Measurements from ENCODE around the gene LILRB5.
"Not testable (repeated sequence)": the region's sequence is repeated elsewhere in the genome, so short reads cannot be mapped to it uniquely, and the experiment has no call there.

Gene LILRB5

DNA sequence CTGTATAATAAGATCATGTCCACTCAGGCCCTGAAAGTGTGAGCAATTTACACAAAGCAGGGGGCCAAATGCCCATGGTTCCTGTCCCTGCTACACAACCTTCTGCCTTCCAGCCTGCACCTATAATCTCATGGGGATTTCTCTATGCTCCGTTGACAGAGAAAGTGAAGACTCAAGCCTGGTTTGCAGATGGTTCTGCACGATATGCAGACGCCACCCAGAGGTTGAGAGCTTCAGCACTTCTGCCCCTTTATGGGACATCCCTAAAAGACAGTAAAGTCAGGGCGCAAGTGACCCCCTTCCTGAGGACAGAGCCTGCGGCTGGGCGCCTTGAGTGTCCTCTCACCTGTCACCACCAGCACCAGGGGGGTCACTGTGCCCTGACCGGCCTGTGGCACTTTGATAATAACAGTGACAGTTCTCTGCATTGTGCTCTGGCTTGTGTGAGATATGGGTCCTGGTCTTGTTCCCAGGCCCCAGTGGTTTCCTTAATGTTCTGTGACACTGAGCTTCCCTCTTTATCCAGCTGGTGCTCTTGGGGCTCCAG lies 40.8 kb upstream of the LILRB5 start:
- Histone ChIP-seq H4K20me1 (ENCODE audit: low read depth, low read length) (no peaks in the 10 kb centered on the region), H3K27ac (ENCODE audit: low read depth, low read length) (no peak overlapping the region), H3K9me2 (replicated peaks; ENCODE audit: insufficient read depth, low read length) (no peaks in the 10 kb centered on the region), H3K79me2 (ENCODE audit: insufficient read depth, low read length) (no peaks in the 10 kb centered on the region), H3K27me3 (ENCODE audit: low read length) (no peaks in the 10 kb centered on the region), H3K9me3 (ENCODE audit: insufficient read depth, low read length) (no peaks in the 10 kb centered on the region), H3K4me3 (ENCODE audit: insufficient read depth, low read length, poor library complexity, severe bottlenecking) (no peak overlapping the region), H3K4me2 (ENCODE audit: low read depth, low read length, poor library complexity, severe bottlenecking) (no peak overlapping the region), H3K36me3 (ENCODE audit: low read length) (no peaks in the 10 kb centered on the region), H3K9ac (ENCODE audit: low read length) (no peak overlapping the region), H3F3A (ENCODE audit: insufficient read depth) (no peaks in the 10 kb centered on the region), H2AFZ (ENCODE audit: low read depth, low read length, severe bottlenecking) (no peak overlapping the region)
- TF ChIP-seq EZH2phosphoT487 (conservative IDR thresholded peaks at IDR 0.05; ENCODE audit: low read length): no peak
- TF ChIP-seq, protein P1, sequence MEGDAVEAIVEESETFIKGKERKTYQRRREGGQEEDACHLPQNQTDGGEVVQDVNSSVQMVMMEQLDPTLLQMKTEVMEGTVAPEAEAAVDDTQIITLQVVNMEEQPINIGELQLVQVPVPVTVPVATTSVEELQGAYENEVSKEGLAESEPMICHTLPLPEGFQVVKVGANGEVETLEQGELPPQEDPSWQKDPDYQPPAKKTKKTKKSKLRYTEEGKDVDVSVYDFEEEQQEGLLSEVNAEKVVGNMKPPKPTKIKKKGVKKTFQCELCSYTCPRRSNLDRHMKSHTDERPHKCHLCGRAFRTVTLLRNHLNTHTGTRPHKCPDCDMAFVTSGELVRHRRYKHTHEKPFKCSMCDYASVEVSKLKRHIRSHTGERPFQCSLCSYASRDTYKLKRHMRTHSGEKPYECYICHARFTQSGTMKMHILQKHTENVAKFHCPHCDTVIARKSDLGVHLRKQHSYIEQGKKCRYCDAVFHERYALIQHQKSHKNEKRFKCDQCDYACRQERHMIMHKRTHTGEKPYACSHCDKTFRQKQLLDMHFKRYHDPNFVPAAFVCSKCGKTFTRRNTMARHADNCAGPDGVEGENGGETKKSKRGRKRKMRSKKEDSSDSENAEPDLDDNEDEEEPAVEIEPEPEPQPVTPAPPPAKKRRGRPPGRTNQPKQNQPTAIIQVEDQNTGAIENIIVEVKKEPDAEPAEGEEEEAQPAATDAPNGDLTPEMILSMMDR (IDR thresholded peaks at IDR 0.05; ENCODE audit: insufficient read depth, low read length, poor library complexity, severe bottlenecking): peak; percentile 11

DNA sequence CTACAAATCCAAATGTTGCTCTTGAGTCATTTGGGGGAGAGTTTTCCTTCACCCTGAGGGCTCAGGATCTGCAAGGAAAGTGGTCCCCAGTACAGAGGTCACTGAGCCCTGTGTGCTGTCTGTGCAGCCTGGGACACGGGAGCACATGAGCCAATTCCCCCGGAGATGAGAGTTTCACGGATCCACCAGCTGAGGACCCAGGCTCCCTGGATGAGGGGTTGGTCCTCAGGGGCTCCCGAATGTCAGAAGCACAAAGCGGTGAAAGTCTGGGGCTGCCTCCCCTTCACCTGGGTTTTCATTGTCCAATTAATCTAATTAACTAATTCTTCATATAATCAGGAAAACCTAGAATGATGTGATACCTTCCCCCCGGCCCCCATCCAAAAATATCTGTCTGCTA lies 37.5 kb upstream of the LILRB5 start:
- H3K27ac ChIP-seq (ENCODE audit: low read depth, low read length): no peak overlapping the region
- no peaks in the 10 kb centered on the region for H3K79me2 ChIP-seq (ENCODE audit: insufficient read depth, low read length)
- no peak overlapping the region for H3K4me3 ChIP-seq (ENCODE audit: insufficient read depth, low read length, poor library complexity, severe bottlenecking)
- H3K9me2 ChIP-seq (replicated peaks; ENCODE audit: insufficient read depth, low read length): no peaks in the 10 kb centered on the region
- no peak overlapping the region for H3K9ac ChIP-seq (ENCODE audit: low read length)
- H3K27me3 ChIP-seq (ENCODE audit: low read length): no peaks in the 10 kb centered on the region
- no peaks in the 10 kb centered on the region for H4K20me1 ChIP-seq (ENCODE audit: low read depth, low read length)
- H3F3A ChIP-seq (ENCODE audit: insufficient read depth): no peaks in the 10 kb centered on the region
- H3K4me2 ChIP-seq (ENCODE audit: low read depth, low read length, poor library complexity, severe bottlenecking): no peak overlapping the region
- H2AFZ ChIP-seq (ENCODE audit: low read depth, low read length, severe bottlenecking): no peak overlapping the region
- no peaks in the 10 kb centered on the region for H3K36me3 ChIP-seq (ENCODE audit: low read length)
- H3K9me3 ChIP-seq (ENCODE audit: insufficient read depth, low read length): no peaks in the 10 kb centered on the region
- TF ChIP-seq EZH2phosphoT487 (conservative IDR thresholded peaks at IDR 0.05; ENCODE audit: low read length): no peak
- TF ChIP-seq, protein P1 (IDR thresholded peaks at IDR 0.05; ENCODE audit: insufficient read depth, low read length, poor library complexity, severe bottlenecking): no peak

DNA sequence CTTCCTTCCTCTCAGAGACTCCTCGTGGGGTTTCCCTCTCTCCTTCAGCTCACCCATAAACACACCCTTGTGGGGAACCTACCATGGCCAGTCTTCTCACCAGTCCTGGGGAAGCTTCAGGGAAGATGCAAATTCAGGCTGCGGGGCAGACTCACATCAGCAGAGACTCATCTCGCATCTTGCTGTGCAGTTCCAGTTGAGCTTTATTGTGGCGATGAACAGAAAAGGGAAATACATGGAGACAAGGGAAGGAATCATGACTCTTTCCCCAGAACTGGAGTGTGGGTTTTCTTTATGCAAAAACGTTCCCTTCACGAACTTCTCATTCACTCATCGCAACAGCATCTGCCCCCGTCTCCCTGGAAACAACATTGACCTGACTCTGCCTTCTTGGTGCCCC lies 32.1 kb upstream of the LILRB5 start:
- not testable (repeated sequence) for H3K4me2 ChIP-seq (ENCODE audit: low read depth, low read length, poor library complexity, severe bottlenecking)

DNA sequence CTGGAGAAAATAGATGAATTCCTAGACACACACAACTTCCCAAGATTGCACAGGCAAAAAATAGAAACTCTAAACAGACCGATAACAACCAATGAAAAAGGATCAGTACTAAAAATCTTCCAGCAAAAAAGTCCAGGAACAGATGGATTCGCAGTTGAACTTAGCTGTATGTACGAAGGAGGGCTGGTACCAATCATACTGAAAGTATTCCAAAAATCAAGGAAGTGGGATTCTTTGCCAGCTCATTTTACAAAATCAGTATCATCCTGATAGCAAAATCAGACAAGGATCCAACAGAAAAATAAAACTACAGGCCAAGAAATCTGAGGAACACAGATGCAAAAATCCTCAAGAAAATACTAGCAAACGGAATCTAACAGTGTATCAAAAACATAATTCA lies 30.4 kb upstream of the LILRB5 start:
- Histone ChIP-seq H2AFZ (ENCODE audit: low read depth, low read length, severe bottlenecking) (no peak overlapping the region), H3K79me2 (ENCODE audit: insufficient read depth, low read length) (no peaks in the 10 kb centered on the region), H3K36me3 (ENCODE audit: low read length) (no peaks in the 10 kb centered on the region), H4K20me1 (ENCODE audit: low read depth, low read length) (no peaks in the 10 kb centered on the region), H3K4me3 (ENCODE audit: insufficient read depth, low read length, poor library complexity, severe bottlenecking) (no peak overlapping the region), H3F3A (ENCODE audit: insufficient read depth) (no peaks in the 10 kb centered on the region), H3K9me3 (ENCODE audit: insufficient read depth, low read length) (no peaks in the 10 kb centered on the region), H3K9me2 (replicated peaks; ENCODE audit: insufficient read depth, low read length) (no peaks in the 10 kb centered on the region), H3K27ac (ENCODE audit: low read depth, low read length) (no peak overlapping the region), H3K9ac (ENCODE audit: low read length) (no peak overlapping the region), H3K27me3 (ENCODE audit: low read length) (no peaks in the 10 kb centered on the region), H3K4me2 (ENCODE audit: low read depth, low read length, poor library complexity, severe bottlenecking) (no peak overlapping the region)
- TF ChIP-seq, protein P1 (IDR thresholded peaks at IDR 0.05; ENCODE audit: insufficient read depth, low read length, poor library complexity, severe bottlenecking): no peak
- no peak for TF ChIP-seq EZH2phosphoT487 (conservative IDR thresholded peaks at IDR 0.05; ENCODE audit: low read length)

More for the DNA sequence above, 32.1 kb upstream of the LILRB5 start:
- not testable (repeated sequence) for H3K9me2 ChIP-seq (replicated peaks; ENCODE audit: insufficient read depth, low read length); H3K36me3 ChIP-seq (ENCODE audit: low read length); H3K4me3 ChIP-seq (ENCODE audit: insufficient read depth, low read length, poor library complexity, severe bottlenecking); H3K79me2 ChIP-seq (ENCODE audit: insufficient read depth, low read length); H3K27me3 ChIP-seq (ENCODE audit: low read length); H3K27ac ChIP-seq (ENCODE audit: low read depth, low read length); H3K9me3 ChIP-seq (ENCODE audit: insufficient read depth, low read length); H3K9ac ChIP-seq (ENCODE audit: low read length); H2AFZ ChIP-seq (ENCODE audit: low read depth, low read length, severe bottlenecking); H3F3A ChIP-seq (ENCODE audit: insufficient read depth); H4K20me1 ChIP-seq (ENCODE audit: low read depth, low read length)

DNA sequence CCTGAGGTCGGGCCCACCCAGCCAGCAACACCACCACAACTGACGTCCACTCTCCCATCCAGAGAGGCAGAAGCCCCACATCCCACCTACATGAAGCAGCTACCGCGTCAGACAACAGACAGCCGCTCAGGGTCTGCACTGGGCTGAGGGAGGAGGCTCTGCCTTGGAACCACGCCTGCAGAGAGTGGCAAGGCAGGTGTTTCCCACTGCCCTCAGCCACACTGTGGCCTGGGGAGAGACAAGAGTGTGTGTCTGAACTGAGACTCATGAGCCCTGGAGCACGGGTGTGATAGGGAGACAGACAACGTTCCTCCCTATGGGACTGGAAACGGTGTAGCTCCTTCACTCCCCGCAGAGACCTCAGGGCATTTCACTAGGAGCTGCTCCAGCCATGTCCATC lies 29.2 kb upstream of the LILRB5 start:
- not testable (repeated sequence) for H3K36me3 ChIP-seq (ENCODE audit: low read length); H4K20me1 ChIP-seq (ENCODE audit: low read depth, low read length); H3K4me3 ChIP-seq (ENCODE audit: insufficient read depth, low read length, poor library complexity, severe bottlenecking); H2AFZ ChIP-seq (ENCODE audit: low read depth, low read length, severe bottlenecking); H3K79me2 ChIP-seq (ENCODE audit: insufficient read depth, low read length); H3K27ac ChIP-seq (ENCODE audit: low read depth, low read length); H3K4me2 ChIP-seq (ENCODE audit: low read depth, low read length, poor library complexity, severe bottlenecking); H3F3A ChIP-seq (ENCODE audit: insufficient read depth); H3K9me2 ChIP-seq (replicated peaks; ENCODE audit: insufficient read depth, low read length); H3K27me3 ChIP-seq (ENCODE audit: low read length); H3K9ac ChIP-seq (ENCODE audit: low read length); H3K9me3 ChIP-seq (ENCODE audit: insufficient read depth, low read length)

DNA sequence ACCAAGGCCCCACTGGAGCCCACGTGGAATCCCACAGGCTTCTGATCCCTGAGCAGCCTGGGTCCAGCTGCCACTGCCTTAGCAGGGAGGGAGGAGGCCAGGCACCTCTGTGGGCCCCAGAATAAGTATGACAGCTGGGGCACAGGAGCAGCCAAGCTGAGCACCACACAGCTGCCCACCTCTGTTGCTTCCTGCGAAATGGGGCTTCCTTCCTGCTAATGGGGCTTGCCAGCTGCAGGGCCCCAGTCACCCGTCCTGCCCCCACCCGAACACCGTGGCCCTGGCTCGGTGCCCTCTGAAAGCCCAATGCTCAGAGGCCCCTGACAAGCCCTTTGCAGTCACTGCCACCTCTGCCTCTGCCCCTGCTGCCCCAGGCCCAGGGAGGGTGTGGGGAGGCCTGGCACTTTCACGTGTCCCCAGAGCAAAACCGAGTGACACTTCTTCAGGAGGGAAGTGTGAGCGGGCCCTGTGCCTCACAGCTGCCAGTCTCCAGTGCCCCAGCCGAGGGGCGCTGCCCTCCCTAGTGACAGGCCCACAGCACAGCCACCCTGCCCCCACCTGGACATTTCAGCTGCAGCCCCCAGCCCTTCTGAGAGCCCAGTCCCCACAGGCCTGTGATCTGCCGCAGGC lies 28.5 kb upstream of the LILRB5 start:
- not testable (repeated sequence) for H3K36me3 ChIP-seq (ENCODE audit: low read length); H3K27ac ChIP-seq (ENCODE audit: low read depth, low read length); H2AFZ ChIP-seq (ENCODE audit: low read depth, low read length, severe bottlenecking); H3K4me2 ChIP-seq (ENCODE audit: low read depth, low read length, poor library complexity, severe bottlenecking); H3K9ac ChIP-seq (ENCODE audit: low read length); H3F3A ChIP-seq (ENCODE audit: insufficient read depth); H3K27me3 ChIP-seq (ENCODE audit: low read length); H3K79me2 ChIP-seq (ENCODE audit: insufficient read depth, low read length); H3K9me2 ChIP-seq (replicated peaks; ENCODE audit: insufficient read depth, low read length); H3K4me3 ChIP-seq (ENCODE audit: insufficient read depth, low read length, poor library complexity, severe bottlenecking); H4K20me1 ChIP-seq (ENCODE audit: low read depth, low read length); H3K9me3 ChIP-seq (ENCODE audit: insufficient read depth, low read length)
